Activated T-cell treated with anti-CD3 and anti-CD28 coated beads, Interleukin-2, amount 50 U/mL, for 4 hours (primary cell): Measurements from ENCODE around the gene ZFP30. TPM values are rescaled to one million over a fixed set of nuclear protein-coding genes. Genes with fewer than 3 reads are reported as not detected.
A peak's percentile ranks its signal among the peaks of the same experiment; 100 is the strongest.

Experiments used
- ATAC-seq, 2 donors: fragments of 200-7000 bp; cut with Tn5 transposase; one replicate each; pipeline ENCODE4 v1.10.0; 2021
- DNase-seq: peaks from one replicate; pipeline ENCODE4 v3.0.0-alpha.2; 2020
- H3K27me3 Mint-ChIP-seq: one replicate; pipeline ENCODE4 v1.8.0; 2021; ENCODE audit warnings: low read depth, mixed read lengths
- H3K36me3 Mint-ChIP-seq: one replicate; pipeline ENCODE4 v1.8.0; 2022; ENCODE audit warnings: mixed read lengths; ENCODE audit not compliant: insufficient read depth
- H3K4me1 Mint-ChIP-seq: one replicate; pipeline ENCODE4 v1.8.0; 2021; ENCODE audit warnings: low read depth, mixed read lengths
- H3K4me3 Mint-ChIP-seq: one replicate; pipeline ENCODE4 v1.8.0; 2021; ENCODE audit warnings: mild to moderate bottlenecking, moderate library complexity, mixed read lengths
- H3K9me3 Mint-ChIP-seq: one replicate; pipeline ENCODE4 v1.8.0; 2021; ENCODE audit warnings: mixed read lengths
- total RNA-seq, 3 donors: library from RNA; stranded (reverse); gene quantifications; one replicate each; pipeline ENCODE4 v1.2.1, GENCODE V29; 2021

ZFP30 gene
- total RNA-seq, 3 donors from 2014 or later: 4.1 to 4.2 (median 4.1) TPM

DNA sequence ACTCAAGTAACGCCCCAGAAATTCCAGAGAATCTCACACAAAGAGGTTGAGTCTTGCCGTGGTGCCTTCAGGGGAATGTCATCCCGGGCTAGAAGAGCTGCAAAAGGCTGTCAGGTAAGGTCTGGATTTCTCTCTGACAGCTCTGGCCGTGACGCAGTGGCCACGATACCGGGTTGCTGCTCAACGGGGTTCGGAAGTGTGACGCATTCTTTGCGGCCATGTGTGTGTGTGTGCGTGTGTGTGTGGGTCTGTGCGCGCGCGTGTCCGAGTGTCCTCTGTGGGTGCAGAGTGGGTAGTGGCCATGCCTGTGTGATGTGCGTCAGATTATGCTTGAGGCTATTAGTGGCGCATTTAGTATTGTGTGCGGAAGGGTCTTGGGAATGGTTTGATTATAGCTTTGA is 60.3 kb downstream of the ZFP30 start:
- H3K4me3 Mint-ChIP-seq: peak overlapping the region; percentile 91
- no peaks in the 10 kb centered on the region for H3K27me3 Mint-ChIP-seq
- ATAC-seq (peak; percentile 42 to 47), DNase-seq (peak; percentile 39)
- peaks cover 21% of the 10 kb centered on the region for H3K9me3 Mint-ChIP-seq
- H3K36me3 Mint-ChIP-seq: peaks cover 37% of the 10 kb centered on the region
- peaks cover 33% of the 10 kb centered on the region for H3K4me1 Mint-ChIP-seq

DNA sequence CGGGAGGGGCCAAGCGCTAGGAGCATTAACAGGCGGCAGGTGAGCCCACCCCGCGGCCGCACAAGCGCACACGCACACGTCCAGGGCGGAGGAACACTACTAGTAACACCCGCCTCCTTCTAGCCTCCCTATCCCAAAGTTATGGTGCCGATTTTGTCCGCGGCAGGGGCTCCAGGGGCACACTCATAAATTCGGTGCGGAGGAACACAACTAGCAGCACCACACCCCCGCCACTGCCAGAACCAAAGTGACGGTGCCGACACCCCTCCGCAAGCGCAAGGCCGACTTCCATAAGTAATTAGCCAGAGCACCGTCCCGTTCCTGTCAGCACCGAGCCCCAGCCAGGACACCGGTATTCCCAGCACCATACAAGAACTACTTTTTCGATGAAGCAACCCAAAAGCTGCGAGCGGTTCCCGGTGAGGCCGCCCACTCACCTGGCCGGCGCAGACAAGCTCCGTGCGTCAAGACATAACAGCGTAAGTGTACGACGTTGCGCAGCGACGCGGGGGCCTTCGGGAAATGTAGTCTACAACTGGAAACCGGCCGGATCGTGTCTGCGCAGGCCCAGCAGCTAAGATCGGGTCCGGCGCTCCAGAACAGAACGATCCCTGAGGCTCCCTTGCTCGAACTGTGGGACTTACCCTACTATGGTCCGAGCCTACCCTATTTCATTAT is 60.8 kb downstream of the ZFP30 start, which contains the start of the genes ZNF540 and ZNF571:
Gene ZNF540 (plus strand): TSS at position 573 of the 678 bp plus-strand sequence. CDS start 3,572 bp downstream, outside the sequence.
Gene ZNF571 (minus strand): TSS at position 489 of the 678 bp plus-strand sequence. CDS start 8,116 bp downstream, outside the sequence.
- DNase-seq (peak; percentile 89), ATAC-seq (peak; percentile 98 to 99)
- H3K36me3 Mint-ChIP-seq: peaks cover 32% of the 10 kb centered on the region
- peaks cover 33% of the 10 kb centered on the region for H3K4me1 Mint-ChIP-seq
- H3K27me3 Mint-ChIP-seq: no peaks in the 10 kb centered on the region
- peak within 1 kb of the TSS; percentile 91 for H3K4me3 Mint-ChIP-seq
- peaks cover 21% of the 10 kb centered on the region for H3K9me3 Mint-ChIP-seq

DNA sequence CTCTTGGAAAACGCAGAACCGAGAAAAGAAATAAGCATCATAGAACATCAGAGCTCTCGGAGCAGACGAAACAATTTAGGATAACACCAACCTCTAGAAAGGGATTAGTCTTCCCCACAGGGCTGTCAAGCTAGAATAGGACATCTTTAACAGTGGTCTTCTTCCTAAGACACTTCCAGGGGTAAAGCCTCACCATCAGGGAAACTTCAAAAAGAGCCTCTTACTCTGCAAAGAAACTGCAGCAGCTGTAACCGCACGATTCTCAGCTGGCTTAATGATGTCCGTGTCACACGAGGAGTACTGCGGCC is 61.3 kb downstream of the ZFP30 start:
- H3K27me3 Mint-ChIP-seq: no peaks in the 10 kb centered on the region
- peak overlapping the region; percentile 91 for H3K4me3 Mint-ChIP-seq
- ATAC-seq (no peak), DNase-seq (no peak)
- H3K9me3 Mint-ChIP-seq: peaks cover 25% of the 10 kb centered on the region
- H3K36me3 Mint-ChIP-seq: peaks cover 31% of the 10 kb centered on the region
- peaks cover 33% of the 10 kb centered on the region for H3K4me1 Mint-ChIP-seq

DNA sequence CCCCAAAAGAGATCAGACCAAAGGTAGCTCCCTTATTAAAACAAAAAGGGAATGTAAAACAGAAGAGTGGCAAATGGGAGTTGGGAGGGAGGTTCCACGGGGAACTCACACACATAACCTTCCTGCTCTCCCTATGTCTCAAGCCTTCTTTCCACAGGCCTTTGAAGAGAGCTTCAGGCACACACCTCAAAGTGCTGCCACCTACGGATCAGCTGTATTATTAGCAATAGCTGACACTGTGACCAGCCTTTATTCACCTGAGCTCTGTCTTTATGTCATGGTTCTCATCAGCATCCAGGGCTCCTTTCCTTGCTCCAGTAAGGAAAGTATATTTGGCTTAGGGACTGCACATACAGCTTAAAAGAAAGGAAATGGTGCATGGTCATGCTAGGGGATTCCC is 71.9 kb downstream of the ZFP30 start:
- Mint-ChIP-seq H3K4me1 (peaks cover 3% of the 10 kb centered on the region), H3K9me3 (peaks cover 52% of the 10 kb centered on the region), H3K36me3 (peaks cover 55% of the 10 kb centered on the region), H3K27me3 (no peaks in the 10 kb centered on the region), H3K4me3 (no peak overlapping the region)
- DNase-seq: no peak
- no peak for ATAC-seq

DNA sequence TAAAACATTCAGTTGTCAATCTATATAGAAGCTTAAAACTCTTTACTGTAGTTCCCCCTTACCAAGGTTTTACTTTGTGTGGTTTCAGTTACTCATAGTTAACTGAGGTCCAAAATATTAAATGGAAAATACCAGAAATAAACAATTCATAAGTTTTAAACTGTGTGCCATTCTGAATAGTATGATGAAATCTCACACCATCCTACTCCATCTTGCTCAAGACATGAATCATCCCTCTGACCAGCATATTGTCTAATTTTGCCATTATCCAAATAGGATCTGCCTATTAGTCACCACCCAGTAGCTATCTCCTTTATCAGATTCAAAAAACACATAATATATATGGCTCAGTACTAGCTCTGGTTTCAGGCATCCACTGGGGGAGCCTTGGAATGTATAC is 83.1 kb downstream of the ZFP30 start:
- Mint-ChIP-seq H3K4me3 (no peak overlapping the region), H3K9me3 (peaks cover 62% of the 10 kb centered on the region), H3K36me3 (peaks cover 67% of the 10 kb centered on the region), H3K27me3 (no peaks in the 10 kb centered on the region), H3K4me1 (no peaks in the 10 kb centered on the region)
- DNase-seq (no peak), ATAC-seq (no peak)

DNA sequence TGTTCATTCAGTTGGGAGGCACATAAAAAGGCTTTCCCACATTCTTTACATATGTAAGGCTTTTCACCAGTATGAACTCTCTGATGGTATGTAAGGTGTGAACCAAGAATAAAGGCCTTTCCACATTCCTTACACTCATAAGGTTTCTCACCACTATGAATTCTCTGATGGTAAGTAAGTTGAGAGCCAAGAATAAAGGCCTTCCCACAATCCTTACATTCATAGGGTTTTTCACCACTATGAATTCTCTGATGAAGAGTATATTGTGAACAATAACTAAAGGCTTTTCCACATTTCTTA is 89.9 kb downstream of the ZFP30 start:
- Mint-ChIP-seq H3K4me1 (no peaks in the 10 kb centered on the region), H3K27me3 (no peaks in the 10 kb centered on the region), H3K36me3 (peaks cover 55% of the 10 kb centered on the region), H3K4me3 (no peak overlapping the region), H3K9me3 (peaks cover 63% of the 10 kb centered on the region)
- no peak for ATAC-seq
- DNase-seq: no peak

DNA sequence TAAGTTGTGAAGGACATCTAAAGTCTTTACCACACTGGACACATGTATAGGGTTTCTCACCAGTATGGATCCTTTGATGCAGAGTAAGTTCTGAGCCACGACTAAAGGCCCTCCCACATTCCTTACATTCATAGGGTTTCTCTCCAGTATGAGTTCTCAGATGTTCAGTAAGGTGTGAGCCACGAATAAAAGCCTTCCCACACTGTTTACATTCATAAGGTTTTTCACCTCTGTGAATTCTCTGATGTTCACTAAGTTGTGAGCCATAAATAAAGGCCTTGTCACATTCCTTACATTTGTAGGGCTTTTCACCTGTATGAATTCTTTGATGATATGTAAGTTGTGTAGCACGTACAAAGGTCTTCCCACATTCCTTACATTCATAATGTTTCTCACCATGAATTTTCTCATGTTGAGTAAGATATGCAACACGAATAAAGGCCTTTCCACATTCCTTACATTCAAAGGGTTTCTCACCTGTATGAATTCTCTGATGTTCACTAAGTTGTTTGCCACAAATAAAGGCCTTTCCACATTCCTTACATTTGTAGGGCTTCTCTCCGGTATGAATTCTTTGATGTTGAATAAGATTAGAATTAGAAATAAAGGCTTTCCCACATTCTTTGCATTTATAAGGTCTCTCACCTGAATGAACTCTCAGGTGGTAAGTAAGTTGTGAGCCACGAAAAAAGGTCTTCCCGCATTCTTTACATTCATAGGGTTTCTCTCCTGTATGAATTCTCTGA is 90.5 kb downstream of the ZFP30 start:
- Mint-ChIP-seq H3K9me3 (peaks cover 58% of the 10 kb centered on the region), H3K4me3 (no peak overlapping the region), H3K4me1 (no peaks in the 10 kb centered on the region), H3K36me3 (peaks cover 50% of the 10 kb centered on the region), H3K27me3 (no peaks in the 10 kb centered on the region)
- ATAC-seq (no peak), DNase-seq (no peak)

Other genes with a start within 250 kb of the ZFP30 start
- 1 to 10 TPM; 4.8 to 5.3 (median 5.1) TPM for gene ZNF569, start 188.0 kb downstream of the ZFP30 start, total RNA-seq
- 1 to 10 TPM; 3.2 to 3.8 (median 3.3) TPM for gene ZNF570, start 186.1 kb downstream of the ZFP30 start, total RNA-seq
- gene ZNF793, start 148.5 kb downstream of the ZFP30 start, total RNA-seq: 1 to 10 TPM; 2.2 to 3.4 (median 3.2) TPM
- gene ZNF571, start 60.7 kb downstream of the ZFP30 start, total RNA-seq: 1 to 10 TPM; 1.1 to 1.3 (median 1.3) TPM
- 1 to 10 TPM in 1 of 3 donors, under 1 TPM in 2; 0.45 to 1.0 (median 0.53) TPM for gene ZNF540, start 60.6 kb downstream of the ZFP30 start, total RNA-seq
- 1 to 10 TPM; 3.8 to 4.6 (median 4.0) TPM for gene ZNF607, start 64.3 kb upstream of the ZFP30 start, total RNA-seq
- 10 to 100 TPM in 2 of 3 donors, 1 to 10 TPM in 1; 9.1 to 12.1 (median 10.6) TPM for gene ZNF573, start 124.1 kb upstream of the ZFP30 start, total RNA-seq